Stimulated activated CD8-positive, alpha-beta memory T cell treated with anti-CD3 and anti-CD28 coated beads, Interleukin-2, amount 100 ng/mL, for 1 hour (primary cell): ENCODE data around the gene TMEM121B.

Experiments
- DNase-seq, 2 donors: peaks; one replicate each; pipeline ENCODE4 v3.0.0-alpha.2; 2020; ENCODE audit warnings: low read depth in 2 of 2

TMEM121B gene

DNA sequence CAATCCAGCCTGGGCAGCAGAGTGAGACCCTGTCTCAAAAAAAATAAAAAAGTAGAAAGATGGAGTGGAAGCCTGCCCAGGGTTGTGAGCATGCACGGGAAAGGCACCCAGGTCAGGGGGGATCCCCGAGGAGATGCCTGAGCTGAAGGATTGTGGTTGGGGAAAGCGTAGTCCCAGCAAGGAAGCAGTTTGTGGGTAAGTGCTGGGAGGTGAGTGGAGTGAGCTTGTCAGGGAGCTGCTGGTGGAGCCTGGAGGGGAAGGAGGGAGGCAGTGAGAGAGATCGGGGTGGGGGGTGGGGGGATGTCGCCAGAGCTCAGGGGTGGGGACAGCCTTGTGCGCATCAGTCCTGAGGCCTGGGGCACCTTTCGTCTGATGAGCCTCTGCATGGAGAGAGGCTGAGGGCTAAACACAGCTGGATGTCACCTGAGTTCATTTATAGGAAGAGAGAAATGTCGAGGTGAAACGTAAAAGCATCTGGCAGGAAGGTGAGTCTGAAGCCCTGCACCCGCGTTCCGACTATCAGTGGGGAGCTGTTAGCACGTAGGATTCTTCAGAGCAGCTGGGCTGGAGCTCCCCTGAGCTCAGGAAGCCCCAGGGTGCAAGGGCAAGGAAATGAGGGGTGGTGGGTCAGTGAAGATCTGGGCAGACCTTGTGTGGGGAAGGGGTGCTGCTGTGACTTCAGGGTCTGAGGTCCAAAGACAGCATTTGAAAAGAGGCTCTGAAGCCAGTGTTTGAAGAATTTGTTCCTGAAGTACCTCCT is 10.2 kb downstream of the TMEM121B start:
- no peak for DNase-seq

DNA sequence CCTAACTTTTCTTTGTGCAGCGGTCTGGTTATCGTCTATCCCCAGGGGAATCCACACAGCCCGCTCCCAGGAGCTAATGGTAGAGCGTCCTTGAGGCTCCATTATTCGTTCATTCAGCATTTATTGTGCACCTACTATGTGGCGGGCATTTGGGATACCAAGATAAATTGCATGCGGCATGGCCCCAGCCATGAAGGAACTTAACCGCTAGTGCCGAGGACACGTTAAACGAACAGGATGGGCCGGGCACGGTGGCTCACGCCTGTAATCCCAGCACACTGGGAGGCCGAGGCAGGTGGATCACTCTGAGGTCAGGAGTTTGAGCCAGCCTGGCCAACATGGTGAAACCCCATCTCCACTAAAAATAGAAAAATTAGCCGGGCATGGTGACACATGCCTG is 11.2 kb downstream of the TMEM121B start:
- no peak for DNase-seq

DNA sequence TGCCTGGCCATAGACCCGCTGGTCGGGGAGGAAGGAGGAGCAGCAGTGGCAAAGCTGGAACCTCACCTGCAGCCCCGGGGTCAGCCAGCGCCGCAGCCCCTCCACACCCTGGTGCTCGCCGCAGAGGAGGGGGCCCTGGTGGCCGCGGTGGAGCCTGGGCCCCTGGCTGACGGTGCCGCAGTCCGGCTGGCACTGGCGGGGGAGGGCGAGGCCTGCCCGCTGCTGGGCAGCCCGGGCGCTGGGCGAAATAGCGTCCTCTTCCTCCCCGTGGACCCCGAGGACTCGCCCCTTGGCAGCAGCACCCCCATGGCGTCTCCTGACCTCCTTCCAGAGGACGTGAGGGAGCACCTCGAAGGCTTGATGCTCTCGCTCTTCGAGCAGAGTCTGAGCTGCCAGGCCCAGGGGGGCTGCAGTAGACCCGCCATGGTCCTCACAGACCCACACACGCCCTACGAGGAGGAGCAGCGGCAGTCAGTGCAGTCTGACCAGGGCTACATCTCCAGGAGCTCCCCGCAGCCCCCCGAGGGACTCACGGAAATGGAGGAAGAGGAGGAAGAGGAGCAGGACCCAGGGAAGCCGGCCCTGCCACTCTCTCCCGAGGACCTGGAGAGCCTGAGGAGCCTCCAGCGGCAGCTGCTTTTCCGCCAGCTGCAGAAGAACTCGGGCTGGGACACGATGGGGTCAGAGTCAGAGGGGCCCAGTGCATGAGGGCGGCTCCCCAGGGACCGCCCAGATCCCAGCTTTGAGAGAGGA is 11.9 kb downstream of the TMEM121B start:
- no peak for DNase-seq

DNA sequence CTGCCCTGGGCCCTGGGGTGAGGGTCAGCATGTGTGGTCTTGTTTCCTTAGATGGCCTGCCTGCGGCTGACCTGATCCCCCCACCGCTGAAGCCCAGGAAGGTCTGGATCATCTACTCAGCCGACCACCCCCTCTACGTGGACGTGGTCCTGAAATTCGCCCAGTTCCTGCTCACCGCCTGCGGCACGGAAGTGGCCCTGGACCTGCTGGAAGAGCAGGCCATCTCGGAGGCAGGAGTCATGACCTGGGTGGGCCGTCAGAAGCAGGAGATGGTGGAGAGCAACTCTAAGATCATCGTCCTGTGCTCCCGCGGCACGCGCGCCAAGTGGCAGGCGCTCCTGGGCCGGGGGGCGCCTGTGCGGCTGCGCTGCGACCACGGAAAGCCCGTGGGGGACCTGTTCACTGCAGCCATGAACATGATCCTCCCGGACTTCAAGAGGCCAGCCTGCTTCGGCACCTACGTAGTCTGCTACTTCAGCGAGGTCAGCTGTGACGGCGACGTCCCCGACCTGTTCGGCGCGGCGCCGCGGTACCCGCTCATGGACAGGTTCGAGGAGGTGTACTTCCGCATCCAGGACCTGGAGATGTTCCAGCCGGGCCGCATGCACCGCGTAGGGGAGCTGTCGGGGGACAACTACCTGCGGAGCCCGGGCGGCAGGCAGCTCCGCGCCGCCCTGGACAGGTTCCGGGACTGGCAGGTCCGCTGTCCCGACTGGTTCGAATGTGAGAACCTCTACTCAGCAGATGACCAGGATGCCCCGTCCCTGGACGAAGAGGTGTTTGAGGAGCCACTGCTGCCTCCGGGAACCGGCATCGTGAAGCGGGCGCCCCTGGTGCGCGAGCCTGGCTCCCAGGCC is 12.7 kb downstream of the TMEM121B start:
- DNase-seq, result no peak

DNA sequence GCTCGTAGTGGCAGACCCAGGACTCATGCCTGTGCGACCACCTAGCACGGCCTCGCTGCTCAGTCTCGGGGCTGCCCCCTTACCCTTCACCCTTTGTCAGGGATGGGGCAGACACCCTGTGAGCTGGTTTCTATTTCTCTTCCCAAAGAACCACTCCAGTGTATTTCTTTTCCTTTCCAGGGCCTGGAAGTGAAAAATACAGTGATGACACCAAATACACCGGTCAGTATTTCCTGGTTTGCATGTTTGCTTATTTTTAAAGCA is 13.7 kb downstream of the TMEM121B start:
- DNase-seq, result no peak

DNA sequence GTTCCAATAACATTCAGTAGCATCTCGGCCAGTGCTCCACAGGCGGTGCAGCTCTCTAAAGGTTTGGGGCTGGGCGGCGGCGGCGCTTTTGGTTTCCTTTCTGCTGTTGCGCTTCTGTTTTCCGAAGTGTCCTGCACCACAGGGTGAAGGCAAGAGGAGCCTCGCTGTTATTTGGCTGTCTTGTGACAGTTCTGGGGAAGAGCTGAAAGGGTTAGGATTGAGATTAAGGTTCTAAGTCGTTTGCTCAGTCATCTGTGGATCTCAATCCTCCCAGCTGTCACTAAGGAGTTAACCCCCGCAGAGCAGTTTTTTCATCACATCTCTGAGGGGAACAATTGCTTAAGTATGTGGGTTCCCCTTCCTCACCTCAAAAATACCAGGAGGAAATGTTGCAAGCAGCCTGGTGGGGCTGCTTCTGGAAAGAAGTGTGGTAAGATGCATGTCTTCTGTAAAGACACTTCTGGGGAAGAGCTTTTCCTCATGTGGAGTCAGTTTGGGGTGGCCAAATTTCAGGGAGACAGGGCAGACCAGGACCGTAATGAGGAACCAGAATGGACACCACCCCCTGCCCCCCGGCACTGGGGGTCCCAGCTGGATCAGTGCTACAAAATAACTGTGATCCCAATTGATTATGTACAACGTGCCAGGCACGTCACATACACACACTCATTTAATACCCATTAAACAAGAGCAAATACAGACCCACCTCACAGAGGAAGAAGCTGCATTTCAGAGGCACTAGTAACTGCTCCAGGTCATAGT is 14.2 kb downstream of the TMEM121B start:
- no peak for DNase-seq

DNA sequence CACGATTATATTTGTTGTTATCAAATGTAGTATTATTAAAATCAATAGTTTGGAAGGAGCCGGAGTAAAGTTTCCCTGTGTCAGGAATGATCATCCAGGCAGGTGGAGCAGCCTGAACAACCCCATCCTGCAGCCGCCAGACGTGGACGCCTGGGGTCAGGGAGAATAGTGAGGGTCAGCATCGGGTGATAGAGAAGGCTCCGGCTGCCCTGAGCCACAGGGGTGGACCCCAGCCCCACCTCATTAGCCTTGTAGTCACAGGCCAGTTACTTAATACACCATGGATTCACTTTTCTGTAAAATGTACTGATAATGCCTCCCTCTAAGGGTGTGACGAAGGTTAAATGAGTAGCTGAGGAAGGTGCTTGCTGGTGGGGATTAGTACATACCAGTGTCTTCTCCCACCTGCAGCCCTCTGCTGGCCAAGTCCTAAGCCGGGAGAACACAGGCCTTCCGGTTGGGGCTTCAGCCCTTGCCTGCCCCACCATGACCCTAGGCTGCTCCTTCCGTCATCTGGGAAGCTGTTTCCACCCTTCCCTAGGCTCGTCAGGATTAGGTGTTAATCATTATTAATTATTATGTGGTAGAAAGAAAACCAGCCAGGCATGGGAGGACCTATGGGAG is 14.9 kb downstream of the TMEM121B start:
- no peak for DNase-seq

DNA sequence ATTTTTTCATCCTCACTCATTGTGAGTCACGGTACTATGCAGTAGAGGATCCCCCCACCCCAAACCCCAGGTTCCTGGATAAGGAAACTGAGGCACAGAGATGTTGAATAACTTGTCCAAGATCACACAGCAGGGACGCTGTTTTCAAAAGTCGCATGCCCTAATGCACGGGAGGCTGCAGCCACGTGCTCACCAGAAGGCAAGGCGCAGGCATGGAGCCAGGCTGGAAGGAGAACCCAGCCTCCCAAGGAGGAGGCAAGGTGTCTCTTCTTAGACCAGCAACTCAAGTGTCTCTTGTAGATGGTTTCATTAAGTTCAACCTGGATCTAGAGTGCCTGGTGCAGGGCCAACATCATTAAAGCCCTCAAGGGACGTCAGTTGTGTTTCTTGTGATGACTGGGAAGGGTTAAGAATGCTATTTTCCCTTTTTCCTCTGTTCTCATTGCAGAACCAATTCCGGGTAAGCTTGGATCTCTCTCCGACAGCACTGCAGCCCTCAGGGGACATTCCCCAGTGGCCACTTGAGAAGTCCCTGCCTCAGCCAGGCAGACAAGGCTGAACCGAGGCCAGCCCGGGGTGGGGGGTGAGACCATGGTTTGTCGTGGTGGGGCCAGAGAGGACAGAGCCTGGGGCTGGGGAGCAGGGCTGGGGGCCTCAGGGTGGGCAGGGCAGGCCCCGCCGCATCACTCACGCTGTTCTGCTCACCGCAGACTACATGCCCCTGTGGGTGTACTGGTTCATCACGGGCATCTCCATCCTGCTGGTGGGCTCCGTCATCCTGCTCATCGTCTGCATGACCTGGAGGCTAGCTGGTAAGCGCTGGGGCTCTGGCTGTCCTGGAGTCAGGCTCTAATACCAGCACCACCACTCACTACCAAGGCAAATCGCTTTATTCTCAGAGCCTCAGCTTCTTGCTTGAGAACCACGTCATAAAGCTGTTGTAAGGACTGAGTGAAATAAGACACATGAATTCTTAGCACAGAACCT is 15.7 kb downstream of the TMEM121B start:
- no peak for DNase-seq

DNA sequence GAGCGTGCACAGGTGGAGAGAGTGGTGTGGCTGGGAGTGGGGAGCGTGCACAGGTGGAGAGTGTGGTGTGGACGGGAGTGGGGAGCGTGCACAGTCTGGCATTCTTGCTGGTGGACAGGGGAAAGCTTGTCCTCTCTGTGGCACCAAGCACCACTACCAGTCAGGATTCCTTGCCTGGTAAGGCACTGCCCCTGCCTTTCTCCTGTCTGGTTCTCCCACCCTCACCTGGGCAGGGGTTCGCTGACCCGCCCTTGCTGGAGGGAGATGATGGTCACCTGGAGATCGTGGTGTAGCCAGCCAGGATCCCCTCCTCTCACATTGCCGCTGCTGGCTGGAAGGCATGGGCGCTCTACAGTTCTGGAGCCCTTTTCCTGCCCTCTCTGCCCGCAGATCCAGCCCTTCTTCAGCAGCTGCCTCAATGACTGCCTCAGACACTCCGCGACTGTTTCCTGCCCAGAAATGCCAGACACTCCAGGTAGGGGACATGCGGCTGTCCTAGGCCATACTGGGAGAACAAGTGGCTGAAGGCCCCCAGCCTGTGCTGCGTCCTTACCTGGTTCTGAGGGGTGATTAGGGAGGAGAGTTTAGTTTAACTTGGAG is 16.7 kb downstream of the TMEM121B start:
- no peak for DNase-seq

DNA sequence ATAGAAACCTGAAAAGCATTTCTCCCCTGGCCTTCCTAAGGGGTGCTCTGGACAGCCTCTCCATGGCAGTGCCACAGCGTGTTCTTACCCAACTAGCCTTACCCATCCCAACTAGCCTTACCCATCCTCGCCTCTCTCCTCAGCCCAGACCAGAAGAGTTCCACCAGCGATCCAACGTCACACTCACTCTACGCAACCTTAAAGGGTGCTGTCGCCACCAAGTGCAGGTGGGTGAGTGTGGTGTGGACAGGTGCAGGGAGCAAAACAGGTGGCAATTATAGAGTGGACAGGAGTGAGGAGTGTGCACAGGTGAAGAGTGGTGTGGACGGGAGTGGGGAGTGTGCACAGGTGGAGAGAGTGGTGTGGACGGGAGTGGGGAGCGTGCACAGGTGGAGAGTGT is 17.8 kb downstream of the TMEM121B start:
- no peak for DNase-seq

DNA sequence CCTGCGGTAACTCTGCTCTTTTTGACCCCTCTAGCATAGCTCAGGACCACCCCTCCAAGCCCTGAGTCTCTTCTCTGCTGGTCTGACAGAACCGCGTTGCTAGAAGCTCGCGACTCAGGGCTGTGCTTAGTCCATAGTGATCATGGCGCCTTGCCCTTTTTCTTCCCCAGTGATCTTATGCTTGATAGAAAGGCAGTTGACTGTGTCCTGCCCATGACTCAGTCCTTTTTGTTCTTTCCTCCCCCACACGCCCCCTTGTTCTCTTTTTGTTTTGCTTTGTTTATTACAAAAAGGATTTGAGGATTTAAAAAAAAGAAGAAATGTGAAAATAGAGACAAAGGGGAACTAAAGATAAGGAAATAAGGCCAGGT is 18.9 kb downstream of the TMEM121B start:
- DNase-seq, result no peak

DNA sequence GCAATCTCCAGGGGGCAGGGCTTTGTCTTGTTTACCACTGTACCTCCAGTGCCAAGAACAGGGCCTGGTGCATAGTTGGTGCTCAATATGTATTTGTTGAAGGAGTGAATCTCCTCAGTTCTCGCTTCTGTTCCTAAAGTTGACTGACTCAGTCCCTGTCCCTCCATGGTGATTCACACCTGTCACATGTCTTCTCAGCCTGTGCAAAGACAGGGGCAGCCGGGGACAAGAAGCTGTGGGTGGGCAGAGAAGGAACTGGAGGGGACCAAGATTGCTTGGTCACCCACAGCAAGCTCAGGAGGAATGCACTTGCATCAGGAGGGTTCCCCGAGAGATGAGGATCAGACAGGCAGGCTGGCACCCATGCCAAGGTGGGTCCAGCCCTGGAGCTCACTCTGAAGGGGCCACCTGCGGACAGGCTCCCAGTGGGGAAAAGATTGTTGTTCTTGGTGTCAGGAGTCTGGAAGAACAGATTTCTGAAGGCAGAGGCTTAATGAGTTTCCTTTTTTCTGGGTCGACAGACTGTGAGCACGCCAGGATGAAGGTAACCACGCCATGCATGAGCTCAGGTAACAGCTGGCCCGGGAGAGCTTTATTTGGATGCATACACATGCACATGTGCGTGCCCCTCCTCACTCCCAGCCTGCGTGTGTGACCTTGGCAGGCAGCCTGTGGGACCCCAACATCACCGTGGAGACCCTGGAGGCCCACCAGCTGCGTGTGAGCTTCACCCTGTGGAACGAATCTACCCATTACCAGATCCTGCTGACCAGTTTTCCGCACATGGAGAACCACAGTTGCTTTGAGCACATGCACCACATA is 19.5 kb downstream of the TMEM121B start:
- no peak for DNase-seq

DNA sequence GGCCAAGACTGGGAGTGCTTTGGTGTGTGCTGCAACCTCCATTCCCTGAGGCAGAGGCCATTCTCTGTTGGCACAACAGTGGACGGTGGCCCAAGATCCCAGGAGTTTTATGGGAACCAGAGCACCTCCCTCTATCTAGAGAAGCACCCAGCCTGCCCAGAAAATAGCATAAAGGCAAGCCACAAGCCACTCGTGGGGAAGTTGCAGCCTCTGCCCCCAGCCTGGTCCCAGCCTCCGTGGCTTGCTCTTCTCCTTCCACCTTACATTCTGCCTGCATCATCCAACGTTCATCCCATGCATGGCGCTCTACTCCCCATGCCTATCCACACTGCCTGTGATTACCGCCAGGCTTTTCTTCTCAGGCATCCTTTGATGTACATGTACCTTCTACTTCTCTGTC is 20.5 kb downstream of the TMEM121B start:
- no peak for DNase-seq

DNA sequence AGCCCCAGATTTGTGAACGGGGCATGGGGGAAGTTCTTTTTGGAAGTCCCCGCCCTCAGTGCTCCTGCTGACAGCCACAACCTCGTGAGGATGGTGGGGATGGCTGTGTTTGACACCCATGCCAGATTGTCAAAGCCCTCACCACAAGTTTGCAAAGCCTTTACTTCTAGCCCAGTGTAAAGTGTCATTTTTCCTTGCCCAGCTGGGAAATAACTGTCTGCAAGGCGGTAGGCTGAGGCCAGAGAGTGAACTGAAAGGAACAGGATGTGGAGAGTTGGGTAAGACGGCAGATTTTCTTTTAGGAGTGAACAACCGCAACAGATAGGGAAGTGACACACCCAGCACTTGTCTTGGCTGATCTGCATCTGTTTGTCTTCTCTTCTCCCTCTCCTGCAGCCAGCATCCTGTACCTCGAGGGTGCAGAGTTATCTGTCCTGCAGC is 22.8 kb downstream of the TMEM121B start:
- no peak for DNase-seq

DNA sequence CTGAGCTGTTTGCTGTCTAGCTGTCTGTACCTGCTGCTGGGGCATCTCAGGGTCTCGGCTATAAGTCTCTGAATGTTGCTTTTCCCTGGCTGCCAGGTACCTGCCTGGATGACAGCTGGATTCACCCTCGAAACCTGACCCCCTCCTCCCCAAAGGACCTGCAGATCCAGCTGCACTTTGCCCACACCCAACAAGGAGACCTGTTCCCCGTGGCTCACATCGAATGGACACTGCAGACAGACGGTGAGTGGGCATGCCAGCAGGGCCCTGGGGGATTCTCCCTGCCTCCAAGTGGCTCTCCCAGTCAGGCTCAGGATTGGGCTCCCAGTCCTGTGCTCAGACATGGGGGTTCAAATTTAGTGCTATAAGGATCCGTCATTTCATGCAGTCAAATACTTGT is 23.5 kb downstream of the TMEM121B start:
- no peak for DNase-seq

DNA sequence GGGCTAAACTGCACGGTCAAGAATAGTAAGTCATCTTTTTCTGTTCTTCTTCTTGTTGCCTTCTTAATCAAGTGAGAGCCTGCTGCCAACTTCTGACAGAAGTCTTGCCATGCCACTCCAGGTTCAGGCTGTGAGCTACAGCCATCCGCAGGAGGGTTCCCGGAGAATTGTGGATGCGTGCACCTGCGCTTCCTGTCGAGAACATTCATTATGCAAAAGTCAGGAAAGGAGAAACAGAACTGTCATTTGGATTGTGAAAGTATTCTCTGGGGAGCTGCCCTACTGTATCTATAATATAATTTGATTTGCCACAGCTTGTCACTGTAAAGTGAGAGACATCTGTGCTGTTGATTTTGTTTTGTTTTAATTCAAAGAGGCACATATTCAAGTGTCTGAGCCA is 24.1 kb downstream of the TMEM121B start:
- DNase-seq, result no peak

DNA sequence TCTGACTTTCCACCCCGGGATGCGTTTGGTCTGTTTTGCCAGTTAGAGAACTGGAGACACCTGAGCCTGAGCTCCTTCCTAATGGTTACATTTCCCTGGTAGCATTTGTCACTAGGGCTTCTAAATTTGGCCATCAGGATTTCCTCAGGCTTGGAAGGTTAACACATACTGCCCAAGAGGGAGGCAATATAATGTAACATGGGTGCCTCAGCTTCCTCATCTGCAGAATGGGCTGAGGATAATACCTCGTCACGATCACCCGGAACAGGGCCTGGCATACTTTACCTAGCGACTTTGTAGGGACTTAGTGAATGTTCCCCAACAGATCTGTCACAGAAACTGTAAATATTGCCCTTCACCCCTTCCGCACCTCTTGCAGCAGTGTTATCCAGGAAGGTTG is 25.1 kb downstream of the TMEM121B start:
- DNase-seq, result no peak

DNA sequence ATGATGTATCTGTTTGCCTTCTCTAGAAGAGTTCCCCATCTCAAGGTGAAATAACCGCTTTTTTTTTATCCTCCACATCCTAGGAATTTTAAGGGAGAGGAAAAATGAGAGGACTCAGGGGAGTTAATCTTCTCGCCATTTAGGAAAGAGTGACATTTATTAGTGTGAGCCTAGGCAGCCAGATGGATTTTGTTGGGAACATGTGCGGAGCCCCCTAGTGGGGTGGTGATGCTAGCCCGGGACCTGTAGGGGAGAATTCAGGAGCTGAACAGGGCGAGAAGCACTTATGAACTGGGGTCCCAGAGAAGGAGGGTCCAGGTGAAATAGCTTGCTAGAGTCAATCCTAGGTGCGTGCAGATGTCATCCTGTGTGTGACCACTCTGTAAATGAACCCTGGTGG is 25.6 kb downstream of the TMEM121B start:
- no peak for DNase-seq

DNA sequence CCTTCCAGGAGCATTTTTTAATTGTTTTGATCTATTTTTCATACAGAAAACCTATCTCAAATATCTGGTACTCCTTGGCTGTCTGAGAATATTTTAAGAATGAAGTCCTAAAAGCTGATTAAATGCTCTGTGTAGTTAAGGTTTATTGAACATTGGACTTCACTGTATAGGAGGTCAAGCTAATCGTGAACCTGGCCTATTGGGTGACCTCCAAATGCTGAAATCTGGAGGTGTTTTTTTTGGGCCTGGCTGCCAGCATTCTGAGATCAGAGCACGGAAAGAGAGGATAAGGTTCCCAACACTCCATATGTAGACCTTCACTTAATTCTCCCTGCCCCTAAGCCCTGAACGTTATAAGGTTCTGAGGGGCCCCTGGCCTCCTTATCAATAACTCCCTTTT is 28.1 kb downstream of the TMEM121B start:
- no peak for DNase-seq
